IMR-90 (cell line): Measurements from ENCODE around the gene AKAP13. TPM values are rescaled to one million over a fixed set of nuclear protein-coding genes. Genes with fewer than 3 reads are reported as not detected.

Source experiments
- ATAC-seq: fragments of 200-7000 bp; cut with Tn5 transposase; 2 replicates; pipeline ENCODE4 v1.9.1; 2020; ENCODE audit warnings: low read depth, mild to moderate bottlenecking, moderate library complexity
- BruUV-seq: library from RNA; stranded (reverse); fragments of 400-500 nt; replicated peaks from 2 replicates; lab custom pipeline; 2021; lab: Mats Ljungman, UMichigan
- CTCF ChIA-PET: fragments of 300-600 bp; formaldehyde crosslinking; extraction: SDS; loops from one replicate; lab custom pipeline; 2021; ENCODE audit warnings: antibody characterized with exemption; lab: Yijun Ruan, JAX
- POLR2A ChIA-PET: fragments of 300-600 bp; sonication (Branson Sonifier 250); formaldehyde crosslinking; loops from one replicate; lab custom pipeline; 2022; ENCODE audit warnings: antibody characterized with exemption; ENCODE audit not compliant: unreplicated experiment; lab: Charles Lee
- DNase-seq: peaks from one replicate; pipeline ENCODE4 v3.0.0; 2013
- H2AFZ ChIP-seq: replicated peaks from 2 replicates; pipeline ENCODE3; 2013; ENCODE audit warnings: low read length, mild to moderate bottlenecking; ENCODE audit not compliant: poor library complexity
- H2AK5ac ChIP-seq: 2 replicates; pipeline ENCODE4 v1.6.1; 2013; ENCODE audit warnings: low read depth, low read length, inconsistent platforms
- H2AK9ac ChIP-seq: replicated peaks from 2 replicates; pipeline ENCODE3; 2013; ENCODE audit warnings: mild to moderate bottlenecking, low read depth, low read length, moderate library complexity; ENCODE audit not compliant: poor library complexity
- H2BK120ac ChIP-seq: 2 replicates; pipeline ENCODE4 v1.6.1; 2013; ENCODE audit warnings: low read depth, low read length, inconsistent platforms
- H2BK15ac ChIP-seq: 3 replicates; pipeline ENCODE4 v1.6.1; 2013; ENCODE audit warnings: low read depth, low read length, inconsistent platforms
- H2BK20ac ChIP-seq: 2 replicates; pipeline ENCODE4 v1.6.1; 2013; ENCODE audit warnings: low read depth, mild to moderate bottlenecking, inconsistent platforms, low read length, moderate library complexity
- H2BK5ac ChIP-seq: 2 replicates; pipeline ENCODE4 v1.6.1; 2013; ENCODE audit warnings: mild to moderate bottlenecking, low read depth, low read length, inconsistent platforms; ENCODE audit not compliant: poor library complexity, severe bottlenecking
- H3K14ac ChIP-seq: replicated peaks from 2 replicates; pipeline ENCODE4 v1.6.1; 2013; ENCODE audit warnings: low read depth, low read length, inconsistent platforms
- H3K18ac ChIP-seq: 2 replicates; pipeline ENCODE4 v1.6.1; 2013; ENCODE audit warnings: low read depth, low read length, control low read depth
- H3K23ac ChIP-seq: 2 replicates; pipeline ENCODE4 v1.6.1; 2013; ENCODE audit warnings: low read depth, low read length, inconsistent platforms
- H3K27ac ChIP-seq: 2 replicates; pipeline ENCODE4 v1.5.1; 2013; ENCODE audit warnings: mild to moderate bottlenecking, control low read depth, low read length; ENCODE audit not compliant: insufficient read depth
- H3K27me3 ChIP-seq: 2 replicates; pipeline ENCODE4 v1.6.1; 2013; ENCODE audit warnings: low read length; ENCODE audit not compliant: control insufficient read depth, insufficient read depth
- H3K36me3 ChIP-seq: 2 replicates; pipeline ENCODE4 v1.6.1; 2013; ENCODE audit warnings: low read length, mixed read lengths; ENCODE audit not compliant: control insufficient read depth, insufficient read depth
- H3K4ac ChIP-seq: 2 replicates; pipeline ENCODE4 v1.6.1; 2013; ENCODE audit warnings: low read depth, low read length, inconsistent platforms
- H3K4me1 ChIP-seq: 2 replicates; pipeline ENCODE4 v1.6.1; 2013; ENCODE audit warnings: low read length, mixed read lengths; ENCODE audit not compliant: control insufficient read depth, insufficient read depth
- H3K4me2 ChIP-seq: 2 replicates; pipeline ENCODE4 v1.6.1; 2013; ENCODE audit warnings: low read depth, mild to moderate bottlenecking, control low read depth, low read length, moderate library complexity
- H3K4me3 ChIP-seq: 2 replicates; pipeline ENCODE4 v1.5.1; 2013; ENCODE audit warnings: low read depth, mild to moderate bottlenecking, control low read depth, low read length, moderate library complexity; ENCODE audit not compliant: insufficient read depth
- H3K56ac ChIP-seq: 2 replicates; pipeline ENCODE4 v1.6.1; 2013; ENCODE audit warnings: low read length, inconsistent platforms; ENCODE audit not compliant: insufficient read depth; ENCODE audit errors: extremely low read depth
- H3K79me1 ChIP-seq, 2 experiments: 2 replicates each; pipeline ENCODE4 v1.6.1; 2013; ENCODE audit warnings: low read length in 2 of 2, inconsistent platforms in 1 of 2, low read depth in 1 of 2
- H3K9ac ChIP-seq: 2 replicates; pipeline ENCODE4 v1.6.1; 2013; ENCODE audit warnings: low read depth, low read length, control low read depth
- H3K9me1 ChIP-seq: 2 replicates; pipeline ENCODE4 v1.6.1; 2013; ENCODE audit warnings: low read length, inconsistent platforms; ENCODE audit not compliant: insufficient read depth
- H3K9me3 ChIP-seq: 2 replicates; pipeline ENCODE4 v1.6.1; 2013; ENCODE audit warnings: low read length; ENCODE audit not compliant: control insufficient read depth, insufficient read depth
- H4K20me1 ChIP-seq: 2 replicates; pipeline ENCODE4 v1.6.1; 2013; ENCODE audit warnings: low read length, inconsistent platforms; ENCODE audit not compliant: insufficient read depth
- H4K5ac ChIP-seq: 2 replicates; pipeline ENCODE4 v1.6.1; 2013; ENCODE audit warnings: mild to moderate bottlenecking, low read depth, low read length, control low read depth
- H4K8ac ChIP-seq, 2 experiments: 2 replicates each; pipeline ENCODE4 v1.6.1; 2013; ENCODE audit warnings: low read depth in 2 of 2, low read length in 2 of 2, control low read depth in 1 of 2, inconsistent platforms in 1 of 2
- H4K91ac ChIP-seq: 2 replicates; pipeline ENCODE4 v1.6.1; 2013; ENCODE audit warnings: low read depth, low read length, inconsistent platforms; ENCODE audit not compliant: insufficient read depth
- BHLHE40 ChIP-seq: fragments of 150-350 bp; IDR thresholded peaks from 2 replicates; pipeline ENCODE4 v1.6.1; 2016; ENCODE audit warnings: mild to moderate bottlenecking, low read depth, low read length
- CEBPB ChIP-seq: IDR thresholded peaks from 2 replicates; pipeline ENCODE4 v1.6.1; 2012; ENCODE audit warnings: low read depth, low read length, improper control_type of control experiment
- CHD1 ChIP-seq: IDR thresholded peaks from 2 replicates; pipeline ENCODE4 v1.6.1; 2012; ENCODE audit warnings: low read depth, low read length, improper control_type of control experiment
- FOS ChIP-seq: fragments of 150-350 bp; IDR thresholded peaks from 2 replicates; pipeline ENCODE4 v1.6.1; 2016; ENCODE audit warnings: low read depth, low read length
- MAFK ChIP-seq: IDR thresholded peaks from 2 replicates; pipeline ENCODE4 v1.6.1; 2012; ENCODE audit warnings: low read depth, low read length, improper control_type of control experiment
- MAZ ChIP-seq: IDR thresholded peaks from 2 replicates; pipeline ENCODE4 v1.6.1; 2012; ENCODE audit warnings: low read depth, mild to moderate bottlenecking, low read length, improper control_type of control experiment, moderate library complexity, borderline replicate concordance
- MXI1 ChIP-seq: IDR thresholded peaks from 2 replicates; pipeline ENCODE4 v1.6.1; 2012; ENCODE audit warnings: low read depth, mild to moderate bottlenecking, low read length, moderate library complexity, borderline replicate concordance
- NFE2L2 ChIP-seq: fragments of 150-350 bp; IDR thresholded peaks from 2 replicates; pipeline ENCODE4 v1.6.1; 2016; ENCODE audit warnings: low read depth, mild to moderate bottlenecking, low read length
- POLR2A ChIP-seq: IDR thresholded peaks from 2 replicates; pipeline ENCODE4 v1.6.1; 2012; ENCODE audit warnings: mild to moderate bottlenecking, low read depth, low read length
- RAD21 ChIP-seq: IDR thresholded peaks from 2 replicates; pipeline ENCODE4 v1.6.1; 2012; ENCODE audit warnings: low read length, improper control_type of control experiment
- RCOR1 ChIP-seq: IDR thresholded peaks from 2 replicates; pipeline ENCODE4 v1.6.1; 2012; ENCODE audit warnings: mild to moderate bottlenecking, low read length, improper control_type of control experiment; ENCODE audit not compliant: insufficient replicate concordance
- RFX5 ChIP-seq: IDR thresholded peaks from 2 replicates; pipeline ENCODE4 v1.8.0; 2012; ENCODE audit warnings: low read depth, mild to moderate bottlenecking, low read length, moderate library complexity
- SMC3 ChIP-seq: fragments of 150-350 bp; IDR thresholded peaks from 2 replicates; pipeline ENCODE4 v1.6.1; 2016; ENCODE audit warnings: low read depth, mild to moderate bottlenecking, antibody characterized with exemption, low read length, moderate library complexity
- WGBS, 2 experiments: methylation state at CpG; one replicate each; pipeline versions ENCODE4 v1.1.5 to v1.1.7; 2013; ENCODE audit warnings: missing lambda C conversion rate in 2 of 2; ENCODE audit not compliant: insufficient read length in 1 of 2; ENCODE audit errors: extremely low coverage in 2 of 2; 5-methylcytosine and 5-hydroxymethylcytosine counted together
- dilution Hi-C: fragments of 300-500 bp; cut with HindIII; formaldehyde crosslinking; loops from one replicate; pipeline ENCODE4 v1.14.3; 2018; ENCODE audit warnings: low sequenced_read_pairs; ENCODE audit not compliant: unreplicated experiment
- in situ Hi-C: fragments of 300-500 bp; cut with MboI; formaldehyde crosslinking; loops from 3 replicates; pipeline ENCODE4 v1.14.3; 2019; ENCODE audit warnings: low sequenced_read_pairs, inconsistent platforms, mixed read lengths
- intact Hi-C: fragments of 100-400 bp; cut with micrococcal nuclease; formaldehyde crosslinking; loops from 2 replicates; pipeline ENCODE4 v1.10.0; 2022
- polyA plus RNA-seq, 3 experiments: library from polyadenylated mRNA; depleted of rRNA; stranded (reverse); fragments of >200 nt; gene quantifications; 2 replicates each; pipeline ENCODE4 v1.2.3, GENCODE V29; 2012; ENCODE audit warnings: low replicate concordance in 1 of 3
- total RNA-seq: library from RNA; depleted of rRNA; stranded (reverse); fragments of >200 nt; gene quantifications from 2 replicates; pipeline ENCODE4 v1.2.3, GENCODE V29; 2012
- TF ChIP-seq, protein P1 (sequence below): fragments of 150-350 bp; IDR thresholded peaks from 2 replicates; pipeline ENCODE4 v1.6.1; 2017; ENCODE audit warnings: mild to moderate bottlenecking, antibody characterized with exemption, low read length, low read depth
- TF ChIP-seq, protein P2 (sequence below): fragments of 150-350 bp; IDR thresholded peaks from 2 replicates; pipeline ENCODE4 v1.6.1; 2016; ENCODE audit warnings: low read depth, mild to moderate bottlenecking, low read length, moderate library complexity, borderline replicate concordance
- TF ChIP-seq, protein P3 (sequence below): conservative IDR thresholded peaks from 2 replicates; pipeline ENCODE4 v1.5.1; 2012; ENCODE audit warnings: mild to moderate bottlenecking, low read depth, low read length, improper control_type of control experiment

The AKAP13 gene
- total and polyA plus RNA-seq, 2 of the 4 experiments (the other 2 are of a cell fraction), result 10.4 to 46.4 TPM

GRCh38 chr15:85365980-85366379 is 14.4 kb upstream of the AKAP13 start:
- CTCF ChIA-PET, result no interaction called here
- Histone ChIP-seq H3K4me3 (no peak overlapping the region), H3K56ac (no peak overlapping the region), H4K91ac (no peak overlapping the region), H2AK9ac (no peak overlapping the region), H4K8ac (no peak overlapping the region), H2BK20ac (no peak overlapping the region), H3K27ac (no peak overlapping the region), H3K4me1 (no peaks in the 10 kb centered on the region), H3K27me3 (no peaks in the 10 kb centered on the region; the same call in 1 of the 2 replicates), H2AFZ (no peak overlapping the region), H3K9ac (no peak overlapping the region), H4K20me1 (no peaks in the 10 kb centered on the region), H2BK15ac (no peak overlapping the region), H3K14ac (no peak overlapping the region), H2AK5ac (no peak overlapping the region), H3K36me3 (no peaks in the 10 kb centered on the region), H3K4ac (no peak overlapping the region), H3K4me2 (no peak overlapping the region), H2BK5ac (no peak overlapping the region), H3K23ac (no peak overlapping the region), H2BK120ac (no peak overlapping the region), H3K9me1 (no peaks in the 10 kb centered on the region), H4K5ac (no peak overlapping the region), H3K18ac (no peak overlapping the region), H3K9me3 (no peaks in the 10 kb centered on the region), H3K79me1 (no peaks in the 10 kb centered on the region)
- in situ Hi-C loops, result no loop called here
- intact Hi-C loops, result no loop called here
- no CpG with 5 or more reads among the region's 2 CpGs for WGBS, 2 experiments
- no peak for ATAC-seq
- DNase-seq, result no peak
- dilution Hi-C loops, result no loop called here
- TF ChIP-seq, protein P1, sequence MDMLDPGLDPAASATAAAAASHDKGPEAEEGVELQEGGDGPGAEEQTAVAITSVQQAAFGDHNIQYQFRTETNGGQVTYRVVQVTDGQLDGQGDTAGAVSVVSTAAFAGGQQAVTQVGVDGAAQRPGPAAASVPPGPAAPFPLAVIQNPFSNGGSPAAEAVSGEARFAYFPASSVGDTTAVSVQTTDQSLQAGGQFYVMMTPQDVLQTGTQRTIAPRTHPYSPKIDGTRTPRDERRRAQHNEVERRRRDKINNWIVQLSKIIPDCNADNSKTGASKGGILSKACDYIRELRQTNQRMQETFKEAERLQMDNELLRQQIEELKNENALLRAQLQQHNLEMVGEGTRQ, result no peak
- TF ChIP-seq RFX5 (no peak), POLR2A (no peak), RCOR1 (no peak), RAD21 (no peak), CEBPB (no peak), MAZ (no peak), FOS (no peak), SMC3 (no peak), NFE2L2 (no peak), MAFK (no peak), MXI1 (no peak), BHLHE40 (no peak), CHD1 (no peak)
- TF ChIP-seq, protein P2, sequence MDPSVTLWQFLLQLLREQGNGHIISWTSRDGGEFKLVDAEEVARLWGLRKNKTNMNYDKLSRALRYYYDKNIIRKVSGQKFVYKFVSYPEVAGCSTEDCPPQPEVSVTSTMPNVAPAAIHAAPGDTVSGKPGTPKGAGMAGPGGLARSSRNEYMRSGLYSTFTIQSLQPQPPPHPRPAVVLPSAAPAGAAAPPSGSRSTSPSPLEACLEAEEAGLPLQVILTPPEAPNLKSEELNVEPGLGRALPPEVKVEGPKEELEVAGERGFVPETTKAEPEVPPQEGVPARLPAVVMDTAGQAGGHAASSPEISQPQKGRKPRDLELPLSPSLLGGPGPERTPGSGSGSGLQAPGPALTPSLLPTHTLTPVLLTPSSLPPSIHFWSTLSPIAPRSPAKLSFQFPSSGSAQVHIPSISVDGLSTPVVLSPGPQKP, result no peak
- TF ChIP-seq, protein P3, sequence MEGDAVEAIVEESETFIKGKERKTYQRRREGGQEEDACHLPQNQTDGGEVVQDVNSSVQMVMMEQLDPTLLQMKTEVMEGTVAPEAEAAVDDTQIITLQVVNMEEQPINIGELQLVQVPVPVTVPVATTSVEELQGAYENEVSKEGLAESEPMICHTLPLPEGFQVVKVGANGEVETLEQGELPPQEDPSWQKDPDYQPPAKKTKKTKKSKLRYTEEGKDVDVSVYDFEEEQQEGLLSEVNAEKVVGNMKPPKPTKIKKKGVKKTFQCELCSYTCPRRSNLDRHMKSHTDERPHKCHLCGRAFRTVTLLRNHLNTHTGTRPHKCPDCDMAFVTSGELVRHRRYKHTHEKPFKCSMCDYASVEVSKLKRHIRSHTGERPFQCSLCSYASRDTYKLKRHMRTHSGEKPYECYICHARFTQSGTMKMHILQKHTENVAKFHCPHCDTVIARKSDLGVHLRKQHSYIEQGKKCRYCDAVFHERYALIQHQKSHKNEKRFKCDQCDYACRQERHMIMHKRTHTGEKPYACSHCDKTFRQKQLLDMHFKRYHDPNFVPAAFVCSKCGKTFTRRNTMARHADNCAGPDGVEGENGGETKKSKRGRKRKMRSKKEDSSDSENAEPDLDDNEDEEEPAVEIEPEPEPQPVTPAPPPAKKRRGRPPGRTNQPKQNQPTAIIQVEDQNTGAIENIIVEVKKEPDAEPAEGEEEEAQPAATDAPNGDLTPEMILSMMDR, result no peak
- POLR2A ChIA-PET, result no interaction called here
- no TSS peak for BruUV-seq
